ENCODE measurements around the gene SLIT3.

GRCh38 chr5:168659286-168659847, 641.6 kb downstream of the SLIT3 start:
- no peak for TF ChIP-seq CTCF (IDR thresholded peaks at IDR 0.05)
- no peak for TF ChIP-seq POLR2A (IDR thresholded peaks at IDR 0.05)
